MCF 10A (cell line): ENCODE data around the gene GGTLC2. TPM values are rescaled to one million over a fixed set of nuclear protein-coding genes. Genes with fewer than 3 reads are reported as not detected.
"Not testable (repeated sequence)": the region's sequence is repeated elsewhere in the genome, so short reads cannot be mapped to it uniquely, and the experiment has no call there.

ENCODE experiments used
- BruUV-seq: library from RNA; stranded (reverse); fragments of 400-500 nt; replicated peaks from 2 replicates; lab custom pipeline; 2021; lab: Mats Ljungman, UMichigan
- CTCF ChIA-PET: fragments of 300-600 bp; sonication (Branson Sonifier 250); formaldehyde crosslinking; extraction: SDS; loops from one replicate; lab custom pipeline; 2021; ENCODE audit warnings: antibody characterized with exemption, inconsistent platforms; lab: Yijun Ruan, JAX
- POLR2A ChIA-PET: fragments of 300-600, 350-650 bp; sonication (Branson Sonifier 250); formaldehyde crosslinking; extraction: SDS; loops from one replicate; lab custom pipeline; 2020; ENCODE audit warnings: antibody characterized with exemption, inconsistent platforms; lab: Yijun Ruan, JAX
- DNase-seq: peaks from one replicate; pipeline ENCODE4 v3.0.0-alpha.2; 2018; ENCODE audit not compliant: unreplicated experiment
- H3K27ac Mint-ChIP-seq: one replicate; pipeline ENCODE4 v1.8.0; 2022; ENCODE audit warnings: mild to moderate bottlenecking, low read depth, mixed read lengths; ENCODE audit not compliant: unreplicated experiment
- H3K27me3 Mint-ChIP-seq: one replicate; pipeline ENCODE4 v1.8.0; 2022; ENCODE audit warnings: mixed read lengths; ENCODE audit not compliant: insufficient read depth, unreplicated experiment
- H3K36me3 Mint-ChIP-seq: one replicate; pipeline ENCODE4 v1.8.0; 2022; ENCODE audit warnings: mild to moderate bottlenecking, moderate library complexity, mixed read lengths; ENCODE audit not compliant: insufficient read depth, unreplicated experiment
- H3K4me1 Mint-ChIP-seq: one replicate; pipeline ENCODE4 v1.8.0; 2022; ENCODE audit warnings: mixed read lengths; ENCODE audit not compliant: insufficient read depth, unreplicated experiment
- H3K4me3 Mint-ChIP-seq: one replicate; pipeline ENCODE4 v1.8.0; 2022; ENCODE audit warnings: mild to moderate bottlenecking, moderate library complexity, mixed read lengths; ENCODE audit not compliant: unreplicated experiment
- H3K9me3 Mint-ChIP-seq: one replicate; pipeline ENCODE4 v1.8.0; 2022; ENCODE audit warnings: mixed read lengths; ENCODE audit not compliant: unreplicated experiment
- intact Hi-C: fragments of 100-400 bp; cut with micrococcal nuclease; formaldehyde crosslinking; loops from 2 replicates; pipeline ENCODE4 v1.14.1; 2022
- total RNA-seq: library from RNA; stranded (reverse); gene quantifications from 2 replicates; pipeline ENCODE4 v1.2.3, GENCODE V29; 2022
- TF ChIP-seq, protein P1 (sequence below): fragments of 200-600 bp; IDR thresholded peaks from one replicate; pipeline ENCODE4 v1.8.0; 2022; ENCODE audit warnings: antibody characterized with exemption, mild to moderate bottlenecking; ENCODE audit not compliant: unreplicated experiment

Gene GGTLC2
- total RNA-seq, 1 experiment from 2014 or later, result not detected

DNA sequence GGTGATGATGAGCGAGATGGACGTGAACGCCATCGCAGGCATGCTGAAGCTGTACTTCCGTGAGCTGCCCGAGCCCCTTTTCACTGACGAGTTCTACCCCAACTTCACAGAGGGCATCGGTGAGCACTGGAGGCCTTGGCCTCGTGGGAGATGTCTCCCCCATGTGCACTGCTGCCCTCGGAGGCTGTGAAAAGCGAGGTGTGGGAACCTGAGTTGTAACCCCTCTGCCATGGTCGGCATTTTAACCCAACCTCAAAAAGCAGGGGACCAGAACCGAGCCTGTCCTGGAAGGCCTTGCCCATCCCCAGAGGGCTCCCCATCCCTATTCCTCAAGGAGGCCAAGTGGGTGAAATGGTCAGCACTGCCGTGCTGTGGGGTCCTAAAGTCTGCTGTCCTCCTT lies 10.9 kb upstream of the GGTLC2 start:
- H3K4me1 Mint-ChIP-seq, intact Hi-C loops, CTCF ChIA-PET, BruUV-seq, H3K36me3 Mint-ChIP-seq, DNase-seq, H3K4me3 Mint-ChIP-seq, H3K27me3 Mint-ChIP-seq, POLR2A ChIA-PET, H3K27ac Mint-ChIP-seq, H3K9me3 Mint-ChIP-seq: not testable (repeated sequence)

- DNase-seq, CTCF ChIA-PET, H3K9me3 Mint-ChIP-seq, H3K36me3 Mint-ChIP-seq, H3K4me1 Mint-ChIP-seq, BruUV-seq, H3K4me3 Mint-ChIP-seq, H3K27ac Mint-ChIP-seq, POLR2A ChIA-PET, H3K27me3 Mint-ChIP-seq, intact Hi-C loops: not testable (repeated sequence)
Observed at GRCh38 chr22:22636260-22636659, 8.2 kb upstream of the GGTLC2 start.

GRCh38 chr22:22638313-22638712 lies 6.1 kb upstream of the GGTLC2 start:
- H3K27ac Mint-ChIP-seq, H3K27me3 Mint-ChIP-seq, H3K4me1 Mint-ChIP-seq, BruUV-seq, DNase-seq, H3K9me3 Mint-ChIP-seq, H3K4me3 Mint-ChIP-seq, POLR2A ChIA-PET, H3K36me3 Mint-ChIP-seq, intact Hi-C loops, CTCF ChIA-PET: not testable (repeated sequence)

- H3K27me3 Mint-ChIP-seq, intact Hi-C loops, H3K4me3 Mint-ChIP-seq, POLR2A ChIA-PET, BruUV-seq, H3K27ac Mint-ChIP-seq, DNase-seq, H3K4me1 Mint-ChIP-seq, CTCF ChIA-PET, H3K9me3 Mint-ChIP-seq, H3K36me3 Mint-ChIP-seq: not testable (repeated sequence)
Observed at GRCh38 chr22:22642255-22642654, 2.2 kb upstream of the GGTLC2 start.

- CTCF ChIA-PET, H3K4me3 Mint-ChIP-seq, POLR2A ChIA-PET, DNase-seq, intact Hi-C loops, H3K27ac Mint-ChIP-seq, BruUV-seq, H3K4me1 Mint-ChIP-seq, H3K9me3 Mint-ChIP-seq, H3K27me3 Mint-ChIP-seq, H3K36me3 Mint-ChIP-seq: not testable (repeated sequence)
Observed at GRCh38 chr22:22645969-22646368, 1.6 kb downstream of the GGTLC2 start.

DNA sequence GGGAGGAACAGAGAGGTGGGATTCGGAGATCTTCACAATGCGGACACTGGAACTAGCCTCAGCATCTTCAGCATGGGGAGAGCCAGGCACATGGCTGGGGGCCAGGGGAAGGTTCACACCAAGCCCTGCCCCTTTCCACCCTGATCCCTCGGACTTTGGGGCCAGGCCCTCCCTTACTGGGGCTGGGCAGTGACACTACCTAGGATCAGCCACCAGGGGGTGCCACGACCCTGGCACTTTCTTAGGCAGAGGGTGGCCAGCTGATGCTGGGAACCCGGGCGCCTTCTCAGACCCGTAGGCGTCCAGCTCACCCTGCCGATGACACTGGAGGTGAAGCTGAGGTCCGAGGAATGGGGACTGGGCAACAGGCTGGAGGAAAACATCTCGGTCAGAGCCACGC lies 3.5 kb downstream of the GGTLC2 start:
- H3K27me3 Mint-ChIP-seq, intact Hi-C loops, H3K9me3 Mint-ChIP-seq, BruUV-seq, H3K27ac Mint-ChIP-seq, POLR2A ChIA-PET, DNase-seq, H3K36me3 Mint-ChIP-seq, H3K4me3 Mint-ChIP-seq, H3K4me1 Mint-ChIP-seq, CTCF ChIA-PET: not testable (repeated sequence)
- TF ChIP-seq, protein P1, sequence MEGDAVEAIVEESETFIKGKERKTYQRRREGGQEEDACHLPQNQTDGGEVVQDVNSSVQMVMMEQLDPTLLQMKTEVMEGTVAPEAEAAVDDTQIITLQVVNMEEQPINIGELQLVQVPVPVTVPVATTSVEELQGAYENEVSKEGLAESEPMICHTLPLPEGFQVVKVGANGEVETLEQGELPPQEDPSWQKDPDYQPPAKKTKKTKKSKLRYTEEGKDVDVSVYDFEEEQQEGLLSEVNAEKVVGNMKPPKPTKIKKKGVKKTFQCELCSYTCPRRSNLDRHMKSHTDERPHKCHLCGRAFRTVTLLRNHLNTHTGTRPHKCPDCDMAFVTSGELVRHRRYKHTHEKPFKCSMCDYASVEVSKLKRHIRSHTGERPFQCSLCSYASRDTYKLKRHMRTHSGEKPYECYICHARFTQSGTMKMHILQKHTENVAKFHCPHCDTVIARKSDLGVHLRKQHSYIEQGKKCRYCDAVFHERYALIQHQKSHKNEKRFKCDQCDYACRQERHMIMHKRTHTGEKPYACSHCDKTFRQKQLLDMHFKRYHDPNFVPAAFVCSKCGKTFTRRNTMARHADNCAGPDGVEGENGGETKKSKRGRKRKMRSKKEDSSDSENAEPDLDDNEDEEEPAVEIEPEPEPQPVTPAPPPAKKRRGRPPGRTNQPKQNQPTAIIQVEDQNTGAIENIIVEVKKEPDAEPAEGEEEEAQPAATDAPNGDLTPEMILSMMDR, result peak; percentile 40

DNA sequence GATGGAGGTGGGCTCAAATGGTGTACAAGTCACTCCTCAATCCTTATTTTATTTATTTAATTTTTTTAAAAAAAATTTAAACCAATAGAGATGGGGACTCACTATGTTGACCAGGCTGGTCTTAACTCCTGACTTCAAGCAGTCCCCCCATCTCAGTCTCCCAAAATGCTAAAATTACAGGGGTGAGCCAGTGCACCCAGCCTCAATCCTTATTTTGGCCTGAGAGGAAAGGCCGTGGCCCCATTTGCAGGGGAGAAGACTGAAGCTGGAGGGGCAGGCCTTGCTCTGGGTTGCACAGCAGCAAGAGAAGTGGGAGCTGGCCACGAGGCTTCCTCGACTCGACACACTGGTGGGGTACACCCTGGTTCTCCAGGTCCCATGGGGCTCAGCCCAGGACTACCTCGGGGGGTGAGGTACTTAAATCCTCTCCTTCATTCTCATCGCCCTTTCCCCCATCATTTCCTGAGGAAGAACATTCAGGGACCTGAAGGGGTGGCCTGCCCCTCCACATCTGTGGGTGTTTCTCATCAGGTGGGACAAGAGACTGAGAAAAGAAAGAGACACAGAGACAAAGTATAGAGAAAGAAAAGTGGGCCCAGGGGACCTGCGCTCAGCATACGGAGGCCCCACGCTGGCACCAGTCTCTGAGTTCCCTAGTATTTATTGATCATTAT lies 4.6 kb downstream of the GGTLC2 start:
- H3K4me3 Mint-ChIP-seq, H3K27me3 Mint-ChIP-seq, BruUV-seq, DNase-seq, H3K27ac Mint-ChIP-seq, H3K36me3 Mint-ChIP-seq, H3K9me3 Mint-ChIP-seq, CTCF ChIA-PET, intact Hi-C loops, H3K4me1 Mint-ChIP-seq, POLR2A ChIA-PET: not testable (repeated sequence)

GRCh38 chr22:22649761-22650160 lies 5.3 kb downstream of the GGTLC2 start:
- POLR2A ChIA-PET, H3K27me3 Mint-ChIP-seq, H3K27ac Mint-ChIP-seq, H3K4me3 Mint-ChIP-seq, CTCF ChIA-PET, BruUV-seq, intact Hi-C loops, H3K9me3 Mint-ChIP-seq, H3K36me3 Mint-ChIP-seq, H3K4me1 Mint-ChIP-seq, DNase-seq: not testable (repeated sequence)

- H3K27me3 Mint-ChIP-seq, H3K9me3 Mint-ChIP-seq, intact Hi-C loops, H3K36me3 Mint-ChIP-seq, H3K27ac Mint-ChIP-seq, H3K4me1 Mint-ChIP-seq, H3K4me3 Mint-ChIP-seq, CTCF ChIA-PET, BruUV-seq, DNase-seq, POLR2A ChIA-PET: not testable (repeated sequence)
Observed at GRCh38 chr22:22650398-22650797, 6.0 kb downstream of the GGTLC2 start.
